ENCODE results near the gene REN. TPM values are rescaled to one million over a fixed set of nuclear protein-coding genes. Genes with fewer than 3 reads are reported as not detected.

Gene REN
- total and polyA plus RNA-seq, 2 of the 8 experiments (the other 6 are each of a cell fraction or from before 2014, with no cell fraction given) = 0.05 TPM; not detected in 1

GRCh38 chr1:204197068-204197467, 30.9 kb upstream of the REN start:
- Histone ChIP-seq H4K20me1 (replicated peaks in 1 of 2; ENCODE audit: control insufficient read depth in 1 of 2, insufficient read depth in 2 of 2, low read length in 2 of 2) (peaks cover 0 to 6% of the 10 kb centered on the region in 2 experiments), H3K56ac (replicated peaks; ENCODE audit: insufficient read length, low read depth, low read length) (no peak overlapping the region), H3K4me3 (ENCODE audit: extremely low read depth in 1 of 4, insufficient read depth in 2 of 4, low read depth in 3 of 4, low read length in 4 of 4) (no peak overlapping the region), H3K14ac (ENCODE audit: insufficient read length) (no peak overlapping the region), H3K4ac (replicated peaks; ENCODE audit: insufficient read length, low read depth, low read length) (no peak overlapping the region), H3K4me1 (replicated peaks in 1 of 4; ENCODE audit: control insufficient read depth in 3 of 4, insufficient read depth in 4 of 4, low read length in 3 of 4) (peaks cover 0 to 5% (median 0%) of the 10 kb centered on the region in 4 experiments; a peak in 3 of 7 replicates), H3K4me2 (ENCODE audit: insufficient read depth in 1 of 2, low read depth in 2 of 2, low read length in 2 of 2) (no peak overlapping the region), H3K27me3 (replicated peaks in 1 of 4; ENCODE audit: control insufficient read depth in 3 of 4, extremely low read depth in 1 of 4, insufficient read depth in 3 of 4, low read length in 3 of 4) (peaks cover 0 to 5% (median 1%) of the 10 kb centered on the region in 4 experiments; a peak in 1 of 7 replicates), H2BK5ac (ENCODE audit: low read depth, low read length) (no peak overlapping the region), H2BK15ac (ENCODE audit: low read length) (no peak overlapping the region), H3K79me1 (ENCODE audit: low read depth, low read length) (peaks cover 5% of the 10 kb centered on the region), H2AK5ac (ENCODE audit: low read depth, low read length) (0 out of 2 replicates have a peak overlapping the region, but pooled peaks have one; percentile 65), H4K91ac (replicated peaks; ENCODE audit: insufficient read length, low read length) (no peak overlapping the region), H3K9me3 (ENCODE audit: insufficient read depth in 2 of 2, low read depth in 1 of 2, low read length in 1 of 2) (no peaks in the 10 kb centered on the region), H4K8ac (ENCODE audit: extremely low read depth, insufficient read depth, low read length) (no peak overlapping the region), H3K9ac (replicated peaks in 1 of 4; ENCODE audit: extremely low read depth in 1 of 4, low read depth in 3 of 4, low read length in 3 of 4) (no peak overlapping the region), H2BK20ac (ENCODE audit: low read length) (no peak overlapping the region), H3K36me3 (ENCODE audit: control insufficient read depth in 2 of 4, insufficient read depth in 4 of 4, low read length in 3 of 4) (no peaks in the 10 kb centered on the region; a peak in 1 of 8 replicates), H3K79me2 (ENCODE audit: control insufficient read depth in 1 of 2, insufficient read depth in 2 of 2, low read length in 2 of 2) (no peaks in the 10 kb centered on the region), H3K23ac (ENCODE audit: insufficient read length) (no peak overlapping the region), H4K5ac (ENCODE audit: insufficient read length, low read depth, low read length) (no peak overlapping the region), H3K23me2 (ENCODE audit: low read depth, low read length) (peaks cover 7% of the 10 kb centered on the region), H3K27ac (ENCODE audit: low read depth, low read length) (no peak overlapping the region), H2AFZ (ENCODE audit: low read length) (no peak overlapping the region), H2BK120ac (replicated peaks; ENCODE audit: low read depth, low read length) (no peak overlapping the region), H2BK12ac (ENCODE audit: low read depth, low read length) (peak overlapping the region; percentile 39; the same call in 1 of the 2 replicates), H3K18ac (ENCODE audit: extremely low read depth, low read length) (no peak overlapping the region)
- 82% methylated on average over 5 of the region's 5 CpGs; no CpG with 5 or more reads in 1 of the 2 experiments for WGBS, 2 experiments (ENCODE audit: extremely low coverage in 1 of 2, insufficient coverage in 1 of 2, insufficient read length in 1 of 2, insufficient replicate concordance in 2 of 2, low coverage in 1 of 2, low lambda C conversion rate in 2 of 2, missing lambda C conversion rate in 1 of 2)
- ChIA-PET CTCF (ENCODE audit: partially characterized antibody) (interaction anchor here (1.1 to 12.6 kb wide), 5 partner anchors 10 to 165 kb away, joined by 3 to 360 read pairs (median 23); partner anchors contain the start of genes ETNK2, GOLT1A, PLEKHA6 and REN), POLR2A (ENCODE audit: partially characterized antibody) (interaction anchor here (0.7 to 3.2 kb wide), 5 partner anchors 9 to 65 kb away, joined by 3 to 11 read pairs (median 3); partner anchors contain the start of gene GOLT1A)
- FAIRE-seq (no peak), DNase-seq (ENCODE audit: low read depth in 1 of 2, low spot score in 2 of 2) (no peak)
- no peak for TF ChIP-seq SP1 (IDR thresholded peaks at IDR 0.05; ENCODE audit: low read depth, low read length)
- no peak for TF ChIP-seq SP4 (IDR thresholded peaks at IDR 0.05; ENCODE audit: low read length)
- no peak for TF ChIP-seq CBX5 (IDR thresholded peaks at IDR 0.05; ENCODE audit: low read depth, low read length)
